ENCODE measurements around the gene RNF214.
"Not testable (repeated sequence)": the region's sequence is repeated elsewhere in the genome, so short reads cannot be mapped to it uniquely, and the experiment has no call there.

The RNF214 gene

GRCh38 chr11:117232092-117232878, at the start of gene RNF214:
RNF214 (plus strand) TSS chr11:117232671; CDS start chr11:117234273, 1,602 bp downstream.
- DNase-seq, result peak; percentile 84

GRCh38 chr11:117183178-117183577, 49.3 kb upstream of the RNF214 start:
- not testable (repeated sequence) for DNase-seq

- no peak for DNase-seq
Measured at GRCh38 chr11:117183724-117184349, 48.6 kb upstream of the RNF214 start.

- no peak for DNase-seq
Measured at GRCh38 chr11:117185736-117186430, 46.6 kb upstream of the RNF214 start.

GRCh38 chr11:117186431-117186761, 46.1 kb upstream of the RNF214 start:
- DNase-seq, result no peak

GRCh38 chr11:117187007-117187406, 45.5 kb upstream of the RNF214 start:
- no peak for DNase-seq

GRCh38 chr11:117187428-117187798, 45.1 kb upstream of the RNF214 start:
- DNase-seq, result no peak

GRCh38 chr11:117187799-117188481, 44.5 kb upstream of the RNF214 start:
- DNase-seq, result no peak

GRCh38 chr11:117188620-117189081, 43.8 kb upstream of the RNF214 start:
- no peak for DNase-seq

- no peak for DNase-seq
Measured at GRCh38 chr11:117189191-117189940, 43.1 kb upstream of the RNF214 start.

GRCh38 chr11:117189941-117190544, 42.4 kb upstream of the RNF214 start:
- DNase-seq, result no peak

- DNase-seq, result no peak
Measured at GRCh38 chr11:117191680-117192400, 40.6 kb upstream of the RNF214 start.

GRCh38 chr11:117192401-117192875, 40.0 kb upstream of the RNF214 start:
- DNase-seq, result no peak

GRCh38 chr11:117193130-117194020, 39.1 kb upstream of the RNF214 start:
- DNase-seq, result no peak

- DNase-seq, result no peak
Measured at GRCh38 chr11:117194267-117194666, 38.2 kb upstream of the RNF214 start.

GRCh38 chr11:117195258-117195657, 37.2 kb upstream of the RNF214 start:
- DNase-seq, result no peak

GRCh38 chr11:117195761-117196160, 36.7 kb upstream of the RNF214 start:
- DNase-seq, result no peak

GRCh38 chr11:117197006-117197405, 35.5 kb upstream of the RNF214 start:
- no peak for DNase-seq

- no peak for DNase-seq
Measured at GRCh38 chr11:117197516-117198456, 34.7 kb upstream of the RNF214 start.
